OCI-LY3 (cell line): ENCODE measurements around the gene PRDM16.

Experiments
- EZH2phosphoT487 ChIP-seq: fragments of 200-600 bp; shearing (Covaris generic); IDR thresholded peaks from 2 replicates; pipeline ENCODE4 v1.6.1; 2018; ENCODE audit warnings: antibody characterized with exemption, mixed run types, low read depth
- TF ChIP-seq, protein P1 (sequence below): fragments of 200-600, 300-600 bp; sonication (generic); IDR thresholded peaks from 2 replicates; pipeline ENCODE4 v1.5.1; 2014; ENCODE audit warnings: antibody characterized with exemption, low read length, low read depth

DNA sequence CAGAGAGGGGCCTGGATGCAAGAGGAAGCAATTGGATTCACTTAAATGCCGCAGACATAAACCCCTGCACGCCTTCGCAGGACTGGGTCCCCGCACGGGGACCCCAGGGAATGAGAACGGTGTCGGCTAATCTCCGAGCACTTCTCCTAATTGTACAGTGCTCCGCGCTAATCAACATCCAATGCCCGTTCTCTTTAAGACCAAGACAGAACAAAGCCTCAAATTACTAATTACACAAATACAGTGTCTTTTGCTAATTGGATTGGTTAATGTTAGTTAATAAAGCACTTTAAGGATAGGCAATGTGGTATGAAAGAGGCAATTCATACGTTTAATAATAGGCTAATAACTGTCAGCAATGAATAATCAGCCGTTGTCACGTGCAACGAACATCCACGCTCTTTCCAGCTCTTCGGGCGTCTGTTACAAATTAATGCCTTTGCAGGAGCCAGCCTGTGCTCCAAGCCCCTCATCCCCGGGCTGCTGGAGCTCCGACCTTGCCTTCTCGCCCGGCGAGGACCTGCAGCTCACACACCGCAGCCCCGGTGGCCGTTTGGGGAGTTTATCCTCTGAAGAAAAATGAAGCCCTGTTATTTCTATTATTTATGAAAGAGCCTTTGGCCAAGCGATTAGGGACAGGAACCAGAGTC is 157.8 kb downstream of the PRDM16 start:
- TF ChIP-seq, protein P1, sequence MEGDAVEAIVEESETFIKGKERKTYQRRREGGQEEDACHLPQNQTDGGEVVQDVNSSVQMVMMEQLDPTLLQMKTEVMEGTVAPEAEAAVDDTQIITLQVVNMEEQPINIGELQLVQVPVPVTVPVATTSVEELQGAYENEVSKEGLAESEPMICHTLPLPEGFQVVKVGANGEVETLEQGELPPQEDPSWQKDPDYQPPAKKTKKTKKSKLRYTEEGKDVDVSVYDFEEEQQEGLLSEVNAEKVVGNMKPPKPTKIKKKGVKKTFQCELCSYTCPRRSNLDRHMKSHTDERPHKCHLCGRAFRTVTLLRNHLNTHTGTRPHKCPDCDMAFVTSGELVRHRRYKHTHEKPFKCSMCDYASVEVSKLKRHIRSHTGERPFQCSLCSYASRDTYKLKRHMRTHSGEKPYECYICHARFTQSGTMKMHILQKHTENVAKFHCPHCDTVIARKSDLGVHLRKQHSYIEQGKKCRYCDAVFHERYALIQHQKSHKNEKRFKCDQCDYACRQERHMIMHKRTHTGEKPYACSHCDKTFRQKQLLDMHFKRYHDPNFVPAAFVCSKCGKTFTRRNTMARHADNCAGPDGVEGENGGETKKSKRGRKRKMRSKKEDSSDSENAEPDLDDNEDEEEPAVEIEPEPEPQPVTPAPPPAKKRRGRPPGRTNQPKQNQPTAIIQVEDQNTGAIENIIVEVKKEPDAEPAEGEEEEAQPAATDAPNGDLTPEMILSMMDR: no peak
- TF ChIP-seq EZH2phosphoT487: no peak
